MCF 10A (cell line): ENCODE measurements around the gene ZNF549. TPM values are rescaled to one million over a fixed set of nuclear protein-coding genes. Genes with fewer than 3 reads are reported as not detected.

Source experiments
- BruUV-seq: library from RNA; stranded (reverse); fragments of 400-500 nt; replicated peaks from 2 replicates; lab custom pipeline; 2021; lab: Mats Ljungman, UMichigan
- CTCF ChIA-PET: fragments of 300-600 bp; sonication (Branson Sonifier 250); formaldehyde crosslinking; extraction: SDS; loops from one replicate; lab custom pipeline; 2021; ENCODE audit warnings: antibody characterized with exemption, inconsistent platforms; lab: Yijun Ruan, JAX
- POLR2A ChIA-PET: fragments of 300-600, 350-650 bp; sonication (Branson Sonifier 250); formaldehyde crosslinking; extraction: SDS; loops from one replicate; lab custom pipeline; 2020; ENCODE audit warnings: antibody characterized with exemption, inconsistent platforms; lab: Yijun Ruan, JAX
- DNase-seq: peaks from one replicate; pipeline ENCODE4 v3.0.0-alpha.2; 2018; ENCODE audit not compliant: unreplicated experiment
- H3K27ac Mint-ChIP-seq: one replicate; pipeline ENCODE4 v1.8.0; 2022; ENCODE audit warnings: mild to moderate bottlenecking, low read depth, mixed read lengths; ENCODE audit not compliant: unreplicated experiment
- H3K27me3 Mint-ChIP-seq: one replicate; pipeline ENCODE4 v1.8.0; 2022; ENCODE audit warnings: mixed read lengths; ENCODE audit not compliant: insufficient read depth, unreplicated experiment
- H3K36me3 Mint-ChIP-seq: one replicate; pipeline ENCODE4 v1.8.0; 2022; ENCODE audit warnings: mild to moderate bottlenecking, moderate library complexity, mixed read lengths; ENCODE audit not compliant: insufficient read depth, unreplicated experiment
- H3K4me1 Mint-ChIP-seq: one replicate; pipeline ENCODE4 v1.8.0; 2022; ENCODE audit warnings: mixed read lengths; ENCODE audit not compliant: insufficient read depth, unreplicated experiment
- H3K4me3 Mint-ChIP-seq: one replicate; pipeline ENCODE4 v1.8.0; 2022; ENCODE audit warnings: mild to moderate bottlenecking, moderate library complexity, mixed read lengths; ENCODE audit not compliant: unreplicated experiment
- H3K9me3 Mint-ChIP-seq: one replicate; pipeline ENCODE4 v1.8.0; 2022; ENCODE audit warnings: mixed read lengths; ENCODE audit not compliant: unreplicated experiment
- intact Hi-C: fragments of 100-400 bp; cut with micrococcal nuclease; formaldehyde crosslinking; loops from 2 replicates; pipeline ENCODE4 v1.14.1; 2022
- total RNA-seq: library from RNA; stranded (reverse); gene quantifications from 2 replicates; pipeline ENCODE4 v1.2.3, GENCODE V29; 2022
- TF ChIP-seq, protein P1 (sequence below): fragments of 200-600 bp; IDR thresholded peaks from one replicate; pipeline ENCODE4 v1.8.0; 2022; ENCODE audit warnings: antibody characterized with exemption, mild to moderate bottlenecking; ENCODE audit not compliant: unreplicated experiment

ZNF549 gene
- total RNA-seq, 1 experiment from 2014 or later: 3.9 TPM

DNA sequence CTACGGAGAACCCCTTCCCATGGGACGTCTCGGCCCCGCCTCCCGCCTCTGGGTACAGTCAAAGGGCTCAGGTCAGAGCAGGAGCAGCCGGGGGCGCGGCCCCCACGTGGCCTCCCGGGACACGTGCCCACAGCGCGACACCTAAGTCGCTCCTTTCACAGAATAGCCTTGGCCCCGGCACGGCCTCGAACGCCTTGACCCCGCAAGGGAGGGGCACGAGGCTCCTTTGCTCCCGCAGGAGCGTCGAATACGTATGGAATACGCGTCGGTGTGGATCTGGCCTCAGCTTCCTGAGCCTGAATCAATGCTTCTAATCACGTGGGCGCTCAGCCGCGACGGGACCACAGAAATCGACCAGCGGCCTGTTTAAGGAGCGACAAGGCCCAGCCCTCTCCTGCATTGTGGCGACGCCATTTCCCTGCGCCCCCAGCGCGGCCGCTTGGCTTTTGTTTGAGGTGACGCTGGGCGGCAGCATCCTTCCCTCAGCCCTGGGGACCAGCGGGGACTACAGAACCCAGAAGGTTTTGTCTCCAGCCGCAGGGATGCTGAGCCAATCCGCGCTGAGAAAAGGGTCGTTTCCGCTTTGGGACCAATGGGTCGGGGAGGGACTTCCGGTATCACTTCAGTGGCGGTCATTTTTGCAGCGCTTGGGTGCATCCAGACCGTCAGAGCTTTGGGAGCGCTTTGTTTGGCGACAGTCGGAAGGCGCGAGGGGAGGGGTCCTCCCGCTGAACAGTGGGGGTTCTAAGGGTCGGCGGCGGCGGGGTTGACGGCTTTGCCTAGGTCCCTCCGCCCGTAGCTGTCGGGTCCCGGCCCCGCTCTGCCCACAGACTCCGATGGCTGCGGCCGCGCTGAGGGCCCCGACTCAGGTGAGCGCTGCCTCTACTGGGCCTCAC lies 56.6 kb downstream of the ZNF549 start, which contains the start of gene ZIK1:
Gene ZIK1 (plus strand): TSS at position 625 of the 896 bp plus-strand sequence. CDS start 212 bp downstream, at position 837.
- POLR2A ChIA-PET: no interaction called here
- no peak for DNase-seq

DNA sequence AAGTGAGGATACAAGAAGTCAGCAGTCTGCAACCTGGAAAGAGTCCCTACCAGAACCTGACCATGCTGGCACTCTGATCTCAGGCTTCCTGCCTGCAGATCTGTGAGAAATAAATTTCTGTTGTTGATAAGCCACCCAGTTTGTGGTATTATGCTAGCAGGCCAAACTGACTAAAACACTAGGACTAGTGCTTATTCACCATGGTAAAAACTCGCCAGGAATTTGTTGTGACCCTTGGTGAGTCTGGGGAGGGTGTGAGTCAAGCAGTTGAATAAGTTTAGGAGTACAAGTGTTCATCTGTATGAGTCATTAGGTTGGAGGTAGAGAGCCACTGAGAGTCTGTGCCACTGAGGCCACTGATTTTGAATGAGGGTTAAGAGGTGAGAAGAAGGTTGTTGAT lies 60.4 kb downstream of the ZNF549 start:
- peak; percentile 6 for DNase-seq
- no peak overlapping the region for H3K27ac Mint-ChIP-seq
- H3K4me1 Mint-ChIP-seq: no peaks in the 10 kb centered on the region
- intact Hi-C loops: no loop called here
- H3K27me3 Mint-ChIP-seq: no peaks in the 10 kb centered on the region
- CTCF ChIA-PET: no interaction called here
- POLR2A ChIA-PET: interaction anchor here (0.8 kb wide), 1 partner anchor 169 kb away, joined by 3 read pairs; no protein-coding TSS in a partner anchor
- BruUV-seq: no TSS peak
- no peaks in the 10 kb centered on the region for H3K36me3 Mint-ChIP-seq
- peaks cover 28% of the 10 kb centered on the region for H3K9me3 Mint-ChIP-seq
- TF ChIP-seq, protein P1, sequence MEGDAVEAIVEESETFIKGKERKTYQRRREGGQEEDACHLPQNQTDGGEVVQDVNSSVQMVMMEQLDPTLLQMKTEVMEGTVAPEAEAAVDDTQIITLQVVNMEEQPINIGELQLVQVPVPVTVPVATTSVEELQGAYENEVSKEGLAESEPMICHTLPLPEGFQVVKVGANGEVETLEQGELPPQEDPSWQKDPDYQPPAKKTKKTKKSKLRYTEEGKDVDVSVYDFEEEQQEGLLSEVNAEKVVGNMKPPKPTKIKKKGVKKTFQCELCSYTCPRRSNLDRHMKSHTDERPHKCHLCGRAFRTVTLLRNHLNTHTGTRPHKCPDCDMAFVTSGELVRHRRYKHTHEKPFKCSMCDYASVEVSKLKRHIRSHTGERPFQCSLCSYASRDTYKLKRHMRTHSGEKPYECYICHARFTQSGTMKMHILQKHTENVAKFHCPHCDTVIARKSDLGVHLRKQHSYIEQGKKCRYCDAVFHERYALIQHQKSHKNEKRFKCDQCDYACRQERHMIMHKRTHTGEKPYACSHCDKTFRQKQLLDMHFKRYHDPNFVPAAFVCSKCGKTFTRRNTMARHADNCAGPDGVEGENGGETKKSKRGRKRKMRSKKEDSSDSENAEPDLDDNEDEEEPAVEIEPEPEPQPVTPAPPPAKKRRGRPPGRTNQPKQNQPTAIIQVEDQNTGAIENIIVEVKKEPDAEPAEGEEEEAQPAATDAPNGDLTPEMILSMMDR: no peak
- no peak overlapping the region for H3K4me3 Mint-ChIP-seq

More for the DNA sequence above, 56.6 kb downstream of the ZNF549 start, which contains the start of gene ZIK1:
- TF ChIP-seq, protein P1: no peak
- H3K4me3 Mint-ChIP-seq: no peak within 1 kb of the TSS
- H3K9me3 Mint-ChIP-seq: peaks cover 38% of the 10 kb centered on the region
- CTCF ChIA-PET: no interaction called here
- peaks cover 4% of the 10 kb centered on the region for H3K4me1 Mint-ChIP-seq
- intact Hi-C loops: no loop called here
- H3K27ac Mint-ChIP-seq: no peak within 1 kb of the TSS
- H3K27me3 Mint-ChIP-seq: no peaks in the 10 kb centered on the region
- H3K36me3 Mint-ChIP-seq: no peaks in the 10 kb centered on the region
- no TSS peak for BruUV-seq

GRCh38 chr19:57599377-57599760 lies 72.2 kb downstream of the ZNF549 start:
- no peak for DNase-seq
- ChIA-PET CTCF (interaction anchor here (0.6 to 1.0 kb wide), 3 partner anchors 24 to 495 kb away, joined by 3 to 4 read pairs (median 3); no protein-coding TSS in a partner anchor), POLR2A (interaction anchor here (0.7 to 2.1 kb wide), 6 partner anchors 20 to 216 kb away, joined by 3 to 9 read pairs (median 4); partner anchors contain the start of genes ZNF416, ZNF551, ZNF552 and ZNF586)
- TF ChIP-seq, protein P1: no peak
- intact Hi-C loops: loop anchor here (2.0 kb wide), 1 partner anchor 21 kb away; the partner anchor contains the start of gene ZNF416
- Mint-ChIP-seq H3K27ac (peak overlapping the region; percentile 71), H3K4me1 (peaks cover 8% of the 10 kb centered on the region), H3K27me3 (no peaks in the 10 kb centered on the region), H3K36me3 (peaks cover 4% of the 10 kb centered on the region), H3K4me3 (peak overlapping the region; percentile 79), H3K9me3 (peaks cover 23% of the 10 kb centered on the region)
- BruUV-seq: no TSS peak
